Pancreas (tissue), 10 donors: ENCODE results near the gene CA5A. TPM values are rescaled to one million over a fixed set of nuclear protein-coding genes. Genes with fewer than 3 reads are reported as not detected.

Source experiments
- ATAC-seq, 4 donors: fragments of 200-7000 bp; cut with Tn5 transposase; one replicate each; pipeline versions ENCODE4 v1.8.0 to v1.9.1; 2020; ENCODE audit warnings: mild to moderate bottlenecking in 4 of 4, moderate library complexity in 4 of 4
- DNase-seq, 6 donors: peaks; one replicate each; pipeline ENCODE4 v3.0.0-alpha.2; 2020
- FAIRE-seq: peaks from 2 replicates; lab custom pipeline; 2012; peaks lifted over from hg19 to GRCh38; lab: Jason Lieb, UNC
- H3K27ac ChIP-seq, 4 donors: fragments of 200-600 bp; sonication (generic); 1 replicate in 3 of 4; 2 replicates in 1 of 4; pipeline versions ENCODE4 v1.5.0 to v1.8.0; 2020
- H3K27me3 ChIP-seq, 4 donors: fragments of 200-600 bp; one replicate each; pipeline ENCODE4 v1.8.0; 2021
- H3K36me3 ChIP-seq, 3 donors: fragments of 200-600 bp; sonication (generic) in 1 of 3; one replicate each; pipeline versions ENCODE4 v1.5.0 to v1.8.0; 2020 to 2021
- H3K4me1 ChIP-seq, 3 donors: fragments of 200-600 bp; one replicate each; pipeline ENCODE4 v1.8.0; 2021
- H3K4me3 ChIP-seq, 4 donors: fragments of 200-600 bp; sonication (generic) in 2 of 4; one replicate each; pipeline versions ENCODE4 v1.5.0 to v1.8.0; 2020 to 2021
- H3K9me3 ChIP-seq, 4 donors: fragments of 200-600 bp; one replicate each; pipeline ENCODE4 v1.8.0; 2021
- WGBS, 2 donors: extraction: QIAGEN DNeasy Blood & Tissue Kit; methylation state at CpG; one replicate each; pipeline ENCODE4 v1.1.7; 2013; 5-methylcytosine and 5-hydroxymethylcytosine counted together
- intact Hi-C, 3 donors: fragments of 100-400 bp; cut with DNase I; formaldehyde crosslinking; loops; one replicate each; pipeline versions ENCODE4 v1.11.1 to v1.14.2; 2022
- polyA plus RNA-seq, 2 donors: library from polyadenylated mRNA; stranded (reverse); fragments of 200-250 nt; gene quantifications; one replicate each; pipeline ENCODE4 v1.2.3, GENCODE V29; 2013
- total RNA-seq, 6 donors: library from RNA; stranded (reverse); fragmentation: NEBNext Ultra II Directional in 4 of 6; extraction: Animal tissue kit (Norgen Biotek cat#: 25700) in 4 of 6; gene quantifications; one replicate each; pipeline versions ENCODE4 v1.2.1 to v1.2.4, GENCODE V29; 2021 to 2023
- TF ChIP-seq, protein P1 (sequence below), 4 donors: fragments of 200-600 bp; sonication (generic) in 3 of 4; IDR thresholded peaks; one replicate each; pipeline versions ENCODE4 v1.5.0 to v1.8.0; 2021; ENCODE audit warnings: antibody characterized with exemption in 4 of 4
- donor health status: healthy with polysubstance abuse.
- donor health status: DM: no; HTN: no; CAD: no; lungs with moderate emphysema.
- donor health status: DM: no; HTN: no; CAD: no.
- donor health status: control.
- donor health status: control.
- donor health status: Bipolar disorder and iron deficiency.
- donor health status: DM: yes; HTN: yes; CAD: no.
- donor health status: DM: no; HTN: no; CAD: no.
- donor health status: DM: no; HTN: no; CAD: no.
- donor health status: DM: yes; HTN: yes; CAD: no.

CA5A gene
- total and polyA plus RNA-seq, 8 donors, result under 0.01 TPM; not detected in 6

DNA sequence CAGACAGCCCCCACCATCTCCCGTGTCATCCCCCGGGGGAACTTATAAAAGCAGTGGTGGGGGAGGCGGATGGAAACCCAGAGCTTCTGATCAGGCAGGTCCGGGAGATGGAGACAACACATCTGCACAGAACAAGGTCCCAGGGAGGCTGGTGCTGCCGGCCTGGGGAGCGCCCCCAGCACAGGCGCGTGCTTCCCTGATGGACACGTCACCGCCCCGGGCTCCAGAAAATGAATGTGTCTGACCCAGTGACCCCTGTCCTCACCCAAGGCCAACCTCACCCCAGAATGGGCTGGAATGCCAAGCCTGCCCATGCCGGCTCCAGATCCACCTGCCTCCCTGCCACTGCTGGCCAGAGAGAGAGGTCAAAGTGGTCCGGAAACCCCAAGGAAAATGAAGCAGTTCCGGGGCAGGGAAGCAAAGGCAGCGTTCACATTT lies 79.5 kb downstream of the CA5A start:
- peak in 1 of 6 donors; percentile 56 for DNase-seq
- no peak for FAIRE-seq
- intact Hi-C loops, result no loop called here
- Histone ChIP-seq H3K36me3 (no peaks in the 10 kb centered on the region), H3K4me1 (peaks cover 12 to 21% (median 15%) of the 10 kb centered on the region in 3 donors), H3K27ac (peak overlapping the region in 2 of 4 donors; percentile 69 to 78), H3K4me3 (no peak overlapping the region), H3K27me3 (no peaks in the 10 kb centered on the region), H3K9me3 (no peaks in the 10 kb centered on the region)
- TF ChIP-seq, protein P1, sequence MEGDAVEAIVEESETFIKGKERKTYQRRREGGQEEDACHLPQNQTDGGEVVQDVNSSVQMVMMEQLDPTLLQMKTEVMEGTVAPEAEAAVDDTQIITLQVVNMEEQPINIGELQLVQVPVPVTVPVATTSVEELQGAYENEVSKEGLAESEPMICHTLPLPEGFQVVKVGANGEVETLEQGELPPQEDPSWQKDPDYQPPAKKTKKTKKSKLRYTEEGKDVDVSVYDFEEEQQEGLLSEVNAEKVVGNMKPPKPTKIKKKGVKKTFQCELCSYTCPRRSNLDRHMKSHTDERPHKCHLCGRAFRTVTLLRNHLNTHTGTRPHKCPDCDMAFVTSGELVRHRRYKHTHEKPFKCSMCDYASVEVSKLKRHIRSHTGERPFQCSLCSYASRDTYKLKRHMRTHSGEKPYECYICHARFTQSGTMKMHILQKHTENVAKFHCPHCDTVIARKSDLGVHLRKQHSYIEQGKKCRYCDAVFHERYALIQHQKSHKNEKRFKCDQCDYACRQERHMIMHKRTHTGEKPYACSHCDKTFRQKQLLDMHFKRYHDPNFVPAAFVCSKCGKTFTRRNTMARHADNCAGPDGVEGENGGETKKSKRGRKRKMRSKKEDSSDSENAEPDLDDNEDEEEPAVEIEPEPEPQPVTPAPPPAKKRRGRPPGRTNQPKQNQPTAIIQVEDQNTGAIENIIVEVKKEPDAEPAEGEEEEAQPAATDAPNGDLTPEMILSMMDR (IDR thresholded peaks at IDR 0.05), result no peak
- ATAC-seq, result no peak
- WGBS, 2 donors, result 84 to 85% methylated on average over 15 of the region's 15 CpGs

DNA sequence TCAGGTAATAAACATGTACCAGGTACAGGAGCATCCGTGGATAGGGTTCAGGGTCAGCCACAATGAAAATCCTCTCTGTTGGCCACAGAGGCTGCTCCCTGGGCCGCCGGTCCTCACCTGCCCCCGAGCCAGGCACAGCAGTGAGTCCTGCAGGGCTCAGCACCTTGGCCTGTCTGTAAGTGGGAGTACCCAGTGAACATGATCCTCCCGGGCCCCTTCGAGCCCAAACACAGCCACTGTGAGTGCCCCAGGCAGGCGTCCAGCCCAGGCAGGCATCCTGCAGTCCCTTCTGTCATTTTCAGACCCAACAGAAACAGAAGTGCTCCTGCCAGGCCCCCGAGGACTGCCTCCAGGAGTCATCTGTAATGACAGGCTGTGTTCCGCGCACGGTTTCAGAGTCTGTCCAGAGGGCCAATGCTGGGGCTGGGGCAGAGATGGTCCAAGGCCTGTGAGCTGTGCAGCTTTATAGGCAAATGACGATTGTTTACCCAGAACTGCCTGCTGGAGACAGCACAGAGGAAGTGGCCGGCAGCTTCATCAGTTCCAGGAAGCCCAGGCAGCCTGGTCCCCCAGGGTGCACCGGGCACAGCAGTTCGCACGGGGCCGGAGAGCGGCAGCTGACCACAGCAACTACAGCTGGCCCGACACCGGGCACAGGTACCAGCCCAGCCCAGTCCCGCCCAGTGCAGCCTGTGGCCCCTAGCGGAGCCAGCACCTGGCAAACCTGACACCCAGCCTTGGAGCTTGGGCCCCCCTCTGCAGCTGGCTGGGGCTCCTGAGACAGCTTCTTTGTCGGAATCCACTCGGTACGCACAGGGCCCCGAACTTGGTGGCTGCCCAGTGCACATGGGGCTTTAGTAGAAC lies 80.2 kb downstream of the CA5A start:
- intact Hi-C loops, result no loop called here
- Histone ChIP-seq H3K4me3 (no peak overlapping the region), H3K36me3 (no peaks in the 10 kb centered on the region), H3K9me3 (no peaks in the 10 kb centered on the region), H3K4me1 (peaks cover 12 to 21% (median 15%) of the 10 kb centered on the region in 3 donors), H3K27ac (peak overlapping the region in 2 of 4 donors; percentile 69 to 78), H3K27me3 (no peaks in the 10 kb centered on the region)
- TF ChIP-seq, protein P1 (IDR thresholded peaks at IDR 0.05), result no peak
- 76 to 86% methylated on average over 26 of the region's 26 CpGs for WGBS, 2 donors
- DNase-seq (peak in 4 of 6 donors; percentile 45 to 81 (median 70)), ATAC-seq (peak in 3 of 4 donors; percentile 53 to 62 (median 61)), FAIRE-seq (no peak)

DNA sequence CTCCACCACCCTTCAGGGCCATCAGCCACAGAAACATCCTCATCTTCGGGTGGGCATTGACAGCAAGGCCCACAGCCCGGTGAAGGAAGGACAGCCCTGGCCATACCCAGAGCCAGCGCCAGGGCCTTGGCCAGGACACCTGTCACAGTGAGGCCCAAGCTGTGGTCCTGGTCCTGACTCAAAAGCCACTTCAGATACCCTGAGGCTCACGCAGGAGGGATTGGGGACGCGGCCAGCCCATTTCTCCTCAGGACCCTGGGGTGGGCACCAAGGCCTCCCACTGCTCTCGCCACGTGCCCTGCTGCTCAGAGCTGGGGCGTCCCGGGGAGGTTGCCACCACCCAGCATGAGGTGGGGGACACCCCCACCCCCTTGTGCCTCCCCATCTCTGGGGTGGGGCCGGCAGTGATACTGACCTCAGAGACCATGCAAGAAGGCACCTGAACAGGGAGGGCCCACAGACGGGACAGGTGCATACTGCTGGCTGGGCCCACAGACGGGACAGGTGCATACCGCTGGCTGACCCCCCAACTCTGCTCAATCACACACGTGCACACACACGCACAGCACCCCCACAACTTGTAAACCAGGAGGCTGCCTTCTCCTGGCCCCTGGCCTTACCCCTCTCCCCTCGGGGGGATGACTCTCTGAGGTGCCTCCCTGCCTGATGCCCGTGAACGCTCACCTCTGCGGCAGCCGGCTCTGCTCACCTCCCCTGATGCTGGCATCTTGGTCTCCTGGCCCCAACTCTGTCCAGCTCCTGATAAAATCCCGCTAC lies 81.2 kb downstream of the CA5A start:
- no peak overlapping the region for H3K4me3 ChIP-seq
- 90% methylated on average over 22 of the region's 22 CpGs for WGBS, 2 donors
- TF ChIP-seq, protein P1 (IDR thresholded peaks at IDR 0.05), result no peak
- H3K9me3 ChIP-seq, result no peaks in the 10 kb centered on the region
- intact Hi-C loops, result no loop called here
- no peak for FAIRE-seq
- ATAC-seq, result no peak
- peak overlapping the region; percentile 31 to 78 (median 54) for H3K27ac ChIP-seq
- H3K36me3 ChIP-seq, result no peaks in the 10 kb centered on the region
- peaks cover 12 to 21% (median 19%) of the 10 kb centered on the region in 3 donors for H3K4me1 ChIP-seq
- peak in 2 of 6 donors; percentile 45 to 73 for DNase-seq
- no peaks in the 10 kb centered on the region for H3K27me3 ChIP-seq

DNA sequence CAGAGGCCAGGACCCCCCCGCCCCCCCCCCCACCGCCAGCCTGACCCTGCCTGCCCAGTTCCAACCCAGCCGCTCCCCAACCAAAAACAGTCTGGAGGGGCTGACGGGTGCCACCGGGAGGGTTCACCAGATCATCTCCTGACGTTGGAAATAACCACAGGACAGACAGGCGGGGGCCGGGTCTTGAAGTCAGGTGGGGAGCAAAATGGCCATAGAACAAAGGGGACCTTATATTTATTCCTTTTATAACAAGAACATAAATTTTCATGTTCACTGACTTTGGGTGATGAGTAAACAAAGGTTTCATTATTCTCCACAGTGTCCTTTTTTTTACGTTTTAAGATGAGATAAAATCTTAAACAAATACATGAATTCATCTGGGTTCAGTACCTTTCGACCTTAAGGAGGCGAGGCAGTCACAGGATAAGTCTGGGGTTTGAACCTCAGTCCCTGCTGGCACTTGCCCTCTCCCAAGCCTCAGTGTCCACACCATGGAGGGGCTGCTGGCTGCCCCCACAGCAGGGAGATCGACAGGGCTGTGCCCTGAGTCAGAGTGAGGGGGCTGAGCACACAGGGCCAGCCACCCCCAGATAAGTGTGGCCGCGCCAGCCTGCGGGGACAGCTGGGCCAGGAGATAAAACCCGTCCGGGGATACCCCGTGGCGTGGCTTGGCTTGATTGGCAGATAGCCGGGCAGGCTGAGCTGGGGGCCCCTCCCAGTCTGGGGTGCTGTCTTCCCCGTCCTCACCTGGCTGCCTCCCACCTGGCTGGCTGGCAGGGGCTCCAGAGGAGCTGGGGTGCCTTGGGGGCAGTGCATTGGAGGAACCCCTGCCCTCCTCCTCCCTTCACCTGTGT lies 82.0 kb downstream of the CA5A start:
- H3K27ac ChIP-seq, result peak overlapping the region; percentile 31 to 78 (median 54)
- H3K36me3 ChIP-seq, result no peaks in the 10 kb centered on the region
- TF ChIP-seq, protein P1 (IDR thresholded peaks at IDR 0.05), result no peak
- 17 to 20% methylated on average over 21 of the region's 21 CpGs for WGBS, 2 donors
- peaks cover 12 to 23% (median 21%) of the 10 kb centered on the region in 3 donors for H3K4me1 ChIP-seq
- no peaks in the 10 kb centered on the region for H3K27me3 ChIP-seq
- ATAC-seq (peak in 2 of 4 donors; percentile 1 to 13), DNase-seq (peak in 3 of 6 donors; percentile 49 to 81 (median 59)), FAIRE-seq (no peak)
- peak overlapping the region in 2 of 4 donors; percentile 24 to 31 for H3K4me3 ChIP-seq
- no peaks in the 10 kb centered on the region for H3K9me3 ChIP-seq
- intact Hi-C loops, result no loop called here
